Mesenteric fat pad (tissue), 1 donor: ENCODE measurements around the gene CACNA2D1. TPM values are rescaled to one million over a fixed set of nuclear protein-coding genes. Genes with fewer than 3 reads are reported as not detected.
"Not testable (repeated sequence)": the region's sequence is repeated elsewhere in the genome, so short reads cannot be mapped to it uniquely, and the experiment has no call there.

Experiments
- DNase-seq: peaks from one replicate; pipeline ENCODE4 v3.0.0-alpha.2; 2020; ENCODE audit warnings: low spot score
- total RNA-seq: library from RNA; stranded (reverse); fragmentation: NEBNext Ultra II Directional; extraction: Animal tissue kit (Norgen Biotek cat#: 25700); gene quantifications from one replicate; pipeline ENCODE4 v1.2.1, GENCODE V29; 2021
- donor health status: DM: yes; HTN: yes; CAD: no.

CACNA2D1 gene
- total RNA-seq, 1 donor from 2014 or later: 33.5 TPM

DNA sequence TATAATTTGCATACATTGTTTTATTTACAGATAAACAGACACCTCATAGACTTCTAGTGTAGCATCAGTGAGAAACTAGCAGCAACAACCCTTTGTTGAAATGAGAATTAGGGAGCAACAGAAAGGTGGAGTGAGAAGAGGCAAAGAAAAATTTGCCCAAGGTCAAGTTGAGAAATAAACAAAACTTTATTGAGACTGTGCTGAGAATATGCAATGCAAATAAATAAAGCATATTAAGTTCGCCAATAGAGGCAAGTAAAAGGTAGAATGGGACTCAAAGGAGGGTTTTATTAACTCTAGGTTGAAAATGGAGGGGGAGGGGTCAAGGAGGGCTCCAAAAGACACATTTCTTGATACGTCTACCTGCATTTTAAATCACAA is 49.7 kb downstream of the CACNA2D1 start:
- no peak for DNase-seq

DNA sequence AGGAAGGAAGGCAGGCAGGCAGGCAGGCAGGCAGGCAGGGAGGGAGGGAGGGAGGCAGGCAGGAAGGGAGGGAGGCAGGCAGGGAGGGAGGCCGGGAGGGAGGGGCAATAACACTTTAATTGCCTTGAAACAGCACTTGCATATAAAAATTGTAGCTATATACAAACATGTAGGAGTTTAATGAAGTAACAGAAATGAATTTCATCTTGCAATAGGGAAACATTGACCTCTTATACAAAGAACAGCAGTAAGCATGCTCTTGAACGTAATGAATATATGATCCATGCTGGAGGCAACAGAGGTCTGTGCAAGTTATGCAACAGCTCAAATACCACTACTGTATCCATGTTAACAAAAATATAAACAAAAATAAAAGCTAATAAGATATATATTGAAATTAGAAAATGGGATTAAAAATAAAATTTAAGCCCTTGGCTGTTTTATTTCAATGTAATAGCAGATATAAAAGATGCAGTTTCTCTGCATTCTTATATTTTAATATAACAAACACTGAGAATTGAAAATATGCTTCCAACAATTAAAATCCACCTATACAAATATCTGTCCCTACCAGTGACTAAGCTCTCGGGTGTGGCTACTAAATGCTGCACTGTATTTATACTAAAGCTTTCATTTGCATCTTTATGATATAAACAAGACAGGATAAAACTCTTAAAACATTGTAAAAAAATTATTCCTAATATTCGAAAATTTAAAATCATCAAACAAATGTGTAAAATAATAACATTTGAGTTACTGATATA is 50.3 kb downstream of the CACNA2D1 start:
- DNase-seq: no peak

DNA sequence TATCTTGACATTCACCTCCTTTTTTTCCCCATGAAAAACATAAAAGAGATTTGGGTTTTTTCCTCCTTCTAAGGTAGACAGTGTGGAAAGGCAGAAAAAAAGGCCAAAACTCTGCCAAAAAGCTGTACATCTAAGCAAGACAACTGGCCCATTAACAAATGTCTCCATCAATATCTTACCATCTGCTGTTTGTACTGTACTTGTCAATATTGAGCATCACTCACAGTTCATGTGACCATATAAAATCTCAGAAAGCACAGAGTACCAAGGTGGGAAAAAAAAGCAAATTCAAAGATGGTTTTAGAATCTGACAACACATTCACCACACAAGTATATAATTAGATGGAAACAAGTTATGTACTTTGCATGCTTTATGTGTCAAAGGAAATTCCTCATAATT is 52.6 kb downstream of the CACNA2D1 start:
- DNase-seq: no peak

DNA sequence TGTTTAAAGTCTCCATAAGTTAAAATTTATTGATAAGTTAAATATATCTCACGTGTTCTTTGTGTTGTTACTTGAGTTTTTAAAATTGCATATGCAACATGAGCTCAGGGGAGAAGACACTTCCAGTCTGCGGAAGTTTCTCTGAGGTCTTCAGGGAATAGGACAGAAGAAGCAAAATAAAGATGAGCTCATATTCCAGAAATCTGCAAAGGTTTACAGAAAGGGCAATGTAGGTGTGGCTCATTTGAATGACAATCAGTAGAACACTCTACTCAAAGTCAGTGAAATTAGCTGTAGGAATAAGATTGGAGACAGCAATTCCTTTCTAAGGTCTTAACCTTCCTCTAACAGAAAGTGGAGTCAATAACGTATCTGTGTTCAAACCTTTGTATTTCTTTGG is 53.7 kb downstream of the CACNA2D1 start:
- no peak for DNase-seq

DNA sequence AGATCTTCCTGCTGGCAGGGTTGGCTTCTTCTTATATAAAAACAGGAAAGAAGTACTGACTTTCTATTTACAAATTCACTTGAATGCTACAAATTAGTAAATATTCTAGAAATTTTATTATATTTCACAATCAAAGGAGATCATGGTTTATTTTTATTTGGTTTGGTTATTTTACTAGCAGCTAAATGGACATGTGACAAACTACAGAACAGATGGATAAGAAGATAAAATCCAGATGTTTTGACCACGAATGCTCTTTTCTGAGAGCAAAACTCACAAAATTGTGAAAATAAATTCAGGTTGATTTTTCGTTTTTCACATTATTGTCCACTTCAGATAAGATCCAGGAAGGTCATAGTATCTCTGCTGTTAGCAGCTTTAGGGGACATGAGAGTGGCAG is 55.4 kb downstream of the CACNA2D1 start:
- no peak for DNase-seq

DNA sequence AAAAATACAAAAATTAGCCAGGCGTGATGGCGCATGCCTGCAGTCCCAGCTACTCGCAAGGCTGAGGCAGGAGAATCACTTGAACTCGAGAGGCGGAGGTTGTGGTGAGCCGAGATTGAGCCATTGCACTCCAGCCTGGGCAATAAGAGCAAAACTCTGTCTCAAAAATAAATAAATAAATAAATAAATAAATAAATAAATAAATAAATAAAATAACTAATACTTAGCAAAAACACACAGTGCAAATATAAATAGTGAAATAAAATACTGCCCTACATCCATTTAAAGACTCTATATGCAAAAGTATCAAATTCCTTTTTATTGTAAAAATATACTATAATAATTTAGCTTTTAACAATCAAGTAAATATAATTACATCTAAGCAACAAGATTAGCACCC is 57.0 kb downstream of the CACNA2D1 start:
- not testable (repeated sequence) for DNase-seq

DNA sequence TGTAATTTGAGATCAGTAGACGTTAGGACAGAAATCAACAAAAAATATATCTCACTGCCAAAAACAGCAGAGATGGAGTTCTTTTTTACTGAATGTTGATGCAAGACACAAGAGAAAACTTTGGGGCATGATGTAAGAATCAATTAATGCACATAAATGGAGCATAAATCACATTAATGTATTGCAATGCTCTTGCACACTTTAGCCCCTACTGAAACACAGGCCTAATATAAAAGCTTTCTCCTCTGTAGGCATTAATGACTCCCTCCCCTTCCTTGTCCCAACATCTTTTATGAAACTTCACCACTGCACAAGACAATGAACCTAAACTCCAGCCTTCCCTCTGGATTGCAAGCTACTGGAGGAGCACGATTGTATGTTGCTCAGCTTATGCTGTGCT is 58.8 kb downstream of the CACNA2D1 start:
- no peak for DNase-seq

DNA sequence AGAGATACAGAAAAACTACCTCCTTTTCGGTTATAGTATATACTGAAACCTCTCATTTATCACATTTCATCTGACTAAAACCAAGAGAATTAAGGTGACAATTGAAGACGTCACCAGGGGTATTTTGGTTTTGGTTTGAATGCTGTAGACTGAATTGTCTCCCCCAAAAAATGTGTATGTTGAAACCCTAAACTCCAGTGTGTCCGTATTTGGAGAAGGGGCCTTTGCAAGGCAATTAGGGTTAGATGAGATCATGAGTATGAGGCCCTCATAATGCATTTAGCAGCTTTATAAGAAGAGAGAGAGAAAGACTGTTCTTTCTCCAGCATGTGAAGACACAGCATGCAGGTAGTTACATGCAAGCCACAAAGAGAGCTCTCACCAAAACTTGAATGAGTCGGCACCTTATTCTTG is 59.5 kb downstream of the CACNA2D1 start:
- no peak for DNase-seq

DNA sequence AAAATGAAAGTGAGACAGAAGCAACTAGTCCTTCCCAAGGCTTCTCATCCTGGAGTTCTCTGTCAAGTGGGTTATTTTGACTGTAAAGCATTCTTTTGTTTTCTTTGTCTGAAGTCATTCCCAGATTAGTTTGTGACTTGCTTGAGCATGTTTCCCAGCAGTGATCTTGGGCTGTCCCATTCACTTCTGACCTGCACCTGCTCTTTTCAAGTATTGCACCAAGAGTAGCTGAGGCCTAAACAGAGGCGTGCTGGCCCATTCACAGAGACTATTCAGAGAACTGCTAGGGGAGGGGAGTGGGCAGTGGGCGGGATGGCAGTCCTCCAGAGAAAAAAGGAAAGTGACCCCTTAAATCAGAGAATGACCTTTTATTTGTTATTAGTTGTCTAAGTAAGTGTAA is 61.3 kb downstream of the CACNA2D1 start:
- no peak for DNase-seq

DNA sequence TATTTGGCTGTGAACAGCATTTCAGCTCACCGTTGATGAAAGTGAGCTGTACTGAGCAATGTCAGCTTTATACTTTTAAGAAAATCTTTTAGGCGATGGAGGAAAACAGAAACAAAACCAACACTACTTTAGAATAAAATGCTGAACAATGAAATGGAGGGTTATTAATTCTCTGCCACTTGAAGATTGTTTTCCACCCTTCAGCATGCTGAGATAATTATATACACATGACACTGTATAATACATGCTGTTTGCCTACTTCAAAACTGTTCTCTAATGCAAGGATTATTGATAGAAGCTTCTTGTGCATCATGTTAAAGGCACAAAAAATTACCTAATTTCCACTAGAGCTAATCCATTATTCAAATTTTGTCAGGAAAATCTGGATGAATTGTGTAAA is 66.8 kb downstream of the CACNA2D1 start:
- DNase-seq: no peak

DNA sequence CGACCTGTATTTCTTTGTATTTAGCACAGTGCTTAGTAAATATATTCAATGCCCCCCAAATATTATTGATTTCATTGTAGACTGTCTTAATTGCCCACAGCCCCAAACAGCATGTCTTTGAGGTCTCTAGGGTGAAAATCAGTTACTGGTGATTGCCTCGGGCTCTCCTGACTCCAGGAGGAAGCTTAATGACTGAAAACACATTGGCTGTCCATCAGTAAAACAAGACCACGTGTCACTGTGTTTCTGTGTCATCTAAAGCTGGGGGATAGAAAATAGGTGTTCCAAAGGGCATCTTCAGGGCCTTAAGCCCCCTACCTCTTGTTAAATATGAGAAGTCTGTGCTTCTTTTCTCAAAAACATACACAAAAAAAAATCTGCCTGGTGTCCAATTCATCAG is 67.9 kb downstream of the CACNA2D1 start:
- no peak for DNase-seq

DNA sequence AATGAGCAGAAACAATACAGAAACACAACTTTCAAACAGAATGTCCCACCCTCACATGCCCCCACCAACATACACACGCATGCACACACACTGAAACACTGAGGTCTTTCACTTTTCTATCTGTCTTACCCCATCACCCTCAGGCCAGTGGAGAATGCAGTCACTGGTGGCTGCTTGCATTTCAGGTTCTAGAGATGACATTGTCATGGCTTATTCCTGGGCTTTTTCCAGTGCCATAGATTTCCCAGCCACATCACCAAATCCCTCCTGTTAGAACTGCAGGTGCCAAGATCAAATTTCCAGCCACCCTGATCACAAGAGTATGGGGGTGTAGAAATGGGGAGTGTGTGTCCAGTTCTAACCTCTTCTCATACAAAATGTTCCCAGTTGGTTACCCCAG is 68.4 kb downstream of the CACNA2D1 start:
- no peak for DNase-seq

DNA sequence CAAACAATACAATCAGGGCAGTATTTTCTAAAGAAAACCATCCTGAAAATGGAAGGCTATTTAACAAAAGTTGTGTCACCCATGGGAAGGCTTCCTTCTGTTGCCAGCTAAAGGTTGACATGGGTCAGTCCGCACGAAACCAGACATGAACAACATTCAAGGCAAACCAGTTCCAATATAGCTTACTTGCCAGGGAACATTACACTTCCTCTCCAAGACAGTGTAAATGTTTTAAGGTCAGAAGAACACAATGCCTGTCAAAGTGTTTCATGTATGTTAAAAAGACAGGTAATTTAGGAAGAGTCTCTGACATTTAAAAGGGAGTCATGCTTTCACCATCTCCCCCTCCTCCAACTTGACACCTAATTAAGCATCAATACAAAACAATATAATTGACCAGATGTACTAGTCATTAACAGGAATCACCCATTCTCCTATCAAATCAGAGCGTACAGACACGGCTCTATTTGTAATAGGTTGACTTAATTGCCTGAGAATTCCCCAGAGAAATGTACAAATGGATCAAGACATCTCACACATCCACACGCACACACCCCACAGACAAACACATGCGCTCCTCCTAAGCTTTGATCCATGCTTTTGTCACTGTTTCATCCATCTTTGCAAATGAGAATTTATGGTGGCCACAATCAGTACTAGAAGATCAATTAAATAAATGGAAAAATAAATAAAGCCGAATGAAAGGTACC is 69.5 kb downstream of the CACNA2D1 start:
- no peak for DNase-seq

DNA sequence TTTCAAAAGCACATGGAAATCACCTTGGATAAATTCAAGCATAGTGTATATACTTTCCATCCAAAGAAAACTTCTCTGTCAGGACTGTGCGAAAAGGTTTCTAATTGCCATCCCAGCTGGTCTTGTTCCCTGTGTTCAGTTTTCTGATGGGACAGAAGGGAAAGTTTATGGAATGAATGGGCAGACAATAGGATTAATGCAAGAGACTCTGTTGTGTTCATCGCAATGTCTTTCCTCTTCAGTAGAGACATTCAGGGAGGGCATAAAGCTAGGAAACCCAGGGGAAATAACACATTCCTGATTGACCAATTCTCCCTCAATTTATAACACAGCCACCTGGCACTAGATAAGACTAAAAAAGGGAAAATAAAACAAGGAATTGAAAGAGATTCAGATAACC is 78.9 kb downstream of the CACNA2D1 start:
- DNase-seq: no peak

DNA sequence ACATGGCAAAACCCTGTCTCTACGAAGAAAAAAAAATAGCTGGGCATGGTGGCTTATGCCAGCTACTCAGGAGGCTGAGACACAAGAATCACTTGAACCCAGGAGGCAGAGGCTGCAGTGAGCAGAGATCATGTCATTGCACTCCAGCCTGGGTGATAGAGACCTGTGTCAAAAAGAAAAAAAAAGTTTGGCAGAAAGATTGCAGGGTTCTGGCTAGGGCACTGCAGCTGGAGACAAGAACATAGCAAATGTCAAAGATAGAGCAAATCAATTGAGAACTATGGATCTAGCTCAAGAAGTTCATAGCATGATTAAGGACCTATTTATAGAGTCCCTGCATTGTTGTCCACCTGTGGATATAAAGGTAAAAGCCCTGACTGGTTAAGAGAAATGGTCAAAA is 79.5 kb downstream of the CACNA2D1 start:
- no peak for DNase-seq

DNA sequence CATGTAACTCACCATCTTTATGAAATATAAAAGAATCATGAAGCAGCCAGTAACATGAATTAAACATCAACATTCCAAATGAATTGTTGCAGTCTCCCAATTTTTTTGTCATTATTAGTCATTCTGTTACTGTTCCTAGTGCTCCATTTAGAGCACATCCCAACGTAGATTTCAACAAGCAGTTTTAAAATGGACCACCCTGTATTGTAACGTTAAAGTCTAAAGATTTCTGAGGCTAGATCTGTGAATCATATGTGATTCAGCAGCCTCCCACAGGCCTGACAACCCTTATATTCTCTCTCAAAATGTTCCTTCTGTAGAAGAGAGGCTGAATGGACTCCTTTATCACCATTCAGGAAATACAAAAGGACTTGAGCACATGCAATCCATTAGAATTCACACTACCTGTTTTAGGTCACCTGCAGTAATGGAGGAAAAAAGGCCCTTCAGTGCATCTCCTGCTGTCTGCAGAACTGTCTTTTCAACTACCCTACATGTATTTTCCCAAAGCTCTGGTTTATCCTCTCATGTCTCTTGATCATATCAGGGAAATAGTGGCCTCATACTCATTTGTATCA is 81.4 kb downstream of the CACNA2D1 start:
- no peak for DNase-seq

DNA sequence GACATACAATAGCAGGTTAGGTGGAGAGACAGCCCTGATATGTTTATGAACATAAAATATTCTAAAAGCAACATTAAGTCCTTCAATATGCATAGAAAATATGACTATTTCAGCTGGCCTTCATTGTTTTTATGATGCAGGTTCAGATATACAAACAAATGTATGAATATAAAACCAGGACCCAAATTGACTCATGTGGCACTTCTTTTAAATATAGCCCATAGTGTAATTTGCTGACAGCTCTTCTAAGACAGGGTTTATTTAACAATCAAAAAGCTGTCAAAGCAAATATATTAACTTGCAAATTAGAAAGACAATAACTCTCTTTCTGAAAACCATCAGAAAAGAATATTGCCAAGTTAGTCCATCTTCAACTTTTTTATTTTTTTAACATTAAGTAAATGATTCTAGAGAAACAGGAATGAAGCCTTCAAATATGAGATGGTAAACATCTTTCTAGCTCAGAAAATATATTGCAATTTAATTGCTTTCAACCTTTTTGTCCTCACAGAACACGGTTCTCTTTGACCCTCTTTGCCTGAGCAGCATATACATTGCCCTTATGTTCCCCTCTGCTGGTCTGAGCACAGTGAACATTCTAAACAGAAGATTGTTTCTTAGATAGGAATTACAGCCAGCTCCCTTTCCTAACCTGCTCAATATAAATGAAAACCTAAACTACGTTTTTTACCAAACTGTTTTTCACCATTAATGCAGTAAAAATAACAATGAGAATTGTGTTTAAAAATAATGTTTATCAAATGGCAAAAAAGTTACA is 82.8 kb downstream of the CACNA2D1 start:
- no peak for DNase-seq

DNA sequence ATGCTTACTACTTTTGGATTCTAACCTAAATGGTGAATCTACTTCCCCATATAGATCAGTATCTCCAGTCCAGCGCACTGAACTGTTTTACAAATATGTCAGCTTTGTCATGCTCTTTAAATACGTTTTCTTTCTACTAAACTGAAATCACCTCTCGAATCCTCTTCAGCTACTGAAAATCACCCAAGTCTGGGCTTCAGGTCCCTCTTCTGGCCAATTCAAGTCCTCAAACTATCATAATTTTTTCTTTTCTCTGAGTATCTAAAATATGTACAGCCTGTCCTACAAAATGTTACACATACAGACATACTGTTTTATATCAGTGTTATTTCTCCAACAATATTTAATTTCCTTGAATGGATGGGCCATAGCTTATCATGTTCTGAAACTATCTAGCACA is 84.2 kb downstream of the CACNA2D1 start:
- DNase-seq: no peak

DNA sequence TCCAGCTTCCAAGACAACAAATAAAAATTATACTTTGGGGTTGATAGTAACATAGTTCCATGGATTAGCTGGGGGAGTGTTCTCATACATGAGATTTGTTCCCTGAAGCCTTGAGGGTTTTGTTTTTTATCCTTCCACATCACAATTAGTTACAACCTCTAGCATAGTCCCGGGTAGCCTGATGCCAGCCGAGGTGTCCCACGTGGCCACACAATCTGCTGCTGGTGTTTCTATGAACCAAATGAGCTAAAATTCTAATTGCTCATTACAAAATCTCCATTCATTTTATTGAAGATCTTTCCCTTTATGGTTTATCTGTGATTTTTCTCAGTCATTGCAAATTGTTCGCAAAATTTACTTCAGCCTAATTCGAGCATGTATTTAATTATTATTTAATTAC is 84.7 kb downstream of the CACNA2D1 start:
- DNase-seq: no peak

DNA sequence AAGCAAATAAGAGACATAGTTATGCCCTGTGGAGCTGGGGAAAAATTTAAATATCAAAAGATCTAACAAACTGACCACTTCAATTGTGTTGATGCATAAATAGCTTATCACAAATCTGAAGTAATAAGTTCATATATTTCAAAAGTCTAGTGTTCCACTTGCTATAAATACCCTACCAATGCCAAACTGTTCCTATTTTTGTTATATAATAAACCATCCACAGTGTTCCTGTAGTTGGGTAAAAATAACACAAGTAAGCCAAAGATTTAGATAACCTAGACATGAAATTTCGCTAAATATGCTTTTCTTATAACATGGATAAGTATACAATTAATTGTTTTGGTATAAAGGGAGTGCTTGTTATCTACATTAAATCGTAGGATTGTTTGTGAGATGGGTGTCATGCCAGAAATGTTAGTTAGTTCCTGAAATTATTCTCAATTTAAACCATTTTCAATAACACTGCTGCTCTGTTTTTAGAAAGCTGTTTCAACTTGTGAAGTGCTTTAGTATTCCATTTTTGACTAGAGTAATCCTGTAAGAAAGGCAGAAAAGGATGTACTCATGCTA is 85.5 kb downstream of the CACNA2D1 start:
- no peak for DNase-seq

DNA sequence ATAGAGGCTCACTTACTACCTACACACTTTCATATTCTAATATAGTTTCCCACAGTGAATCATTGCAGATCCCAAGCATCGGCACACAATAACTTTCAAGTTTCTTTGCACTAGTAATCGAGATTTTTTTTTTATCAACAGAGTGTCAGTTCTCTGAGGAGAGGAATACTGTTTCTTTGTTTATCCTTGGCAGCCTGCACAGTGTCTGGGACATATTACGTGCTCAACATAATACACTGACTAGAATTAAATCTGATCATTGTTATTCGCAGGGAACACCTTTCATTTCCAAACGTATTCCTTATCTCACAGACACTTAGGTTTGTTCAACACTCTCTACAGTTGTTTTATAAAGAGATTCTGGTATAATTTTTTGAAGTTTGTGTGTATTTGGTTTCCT is 95.3 kb downstream of the CACNA2D1 start:
- no peak for DNase-seq

DNA sequence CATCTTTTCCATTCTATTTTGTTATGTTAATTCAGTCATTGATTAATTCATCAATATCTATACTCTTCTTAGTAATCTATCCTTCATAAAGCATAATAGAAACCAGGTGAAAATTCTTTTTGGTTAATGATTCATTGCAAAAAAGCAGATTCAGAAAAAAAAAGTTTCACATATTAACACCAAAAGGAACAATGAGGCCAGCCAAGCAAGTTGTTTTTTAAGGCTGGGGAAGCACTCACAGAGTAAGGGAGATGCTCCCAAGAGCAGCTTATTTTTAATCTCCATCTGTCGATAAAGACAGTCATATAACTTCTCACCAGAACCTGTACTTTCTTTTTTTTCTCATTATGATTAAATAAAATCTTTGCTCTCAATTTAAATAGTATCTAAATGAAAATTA is 95.8 kb downstream of the CACNA2D1 start:
- DNase-seq: no peak
